Fibroblast of lung (primary cell): ENCODE data around the gene COPG1. TPM values are rescaled to one million over a fixed set of nuclear protein-coding genes. Genes with fewer than 3 reads are reported as not detected.
A peak's percentile ranks its signal among the peaks of the same experiment; 100 is the strongest.

ENCODE experiments used
- DNase-seq, 2 donors: peaks; one replicate each; pipeline versions ENCODE4 v3.0.0 to v3.0.0-alpha.2; 2010; ENCODE audit warnings: low read depth in 2 of 2
- H2AFZ ChIP-seq: 2 replicates; pipeline ENCODE4 v1.5.1; 2012; ENCODE audit warnings: low read length, control low read depth, inconsistent platforms
- H3K27ac ChIP-seq: 2 replicates; pipeline ENCODE4 v1.5.1; 2011; ENCODE audit warnings: low read length, control low read depth; ENCODE audit not compliant: insufficient read depth
- H3K27me3 ChIP-seq: 2 replicates; pipeline ENCODE4 v1.5.1; 2011; ENCODE audit warnings: mild to moderate bottlenecking, low read length; ENCODE audit not compliant: control insufficient read depth, insufficient read depth
- H3K36me3 ChIP-seq: 2 replicates; pipeline ENCODE4 v1.5.1; 2011; ENCODE audit warnings: low read length; ENCODE audit not compliant: control insufficient read depth, insufficient read depth
- H3K4me1 ChIP-seq: 2 replicates; pipeline ENCODE4 v1.5.1; 2011; ENCODE audit warnings: low read length; ENCODE audit not compliant: control insufficient read depth, insufficient read depth; ENCODE audit errors: extremely low read depth
- H3K4me2 ChIP-seq: 2 replicates; pipeline ENCODE4 v1.5.1; 2011; ENCODE audit warnings: low read length, control low read depth; ENCODE audit not compliant: insufficient read depth; ENCODE audit errors: extremely low read depth
- H3K4me3 ChIP-seq, 4 experiments: fragments of 200-600 bp in 1 of 4; sonication (generic) in 1 of 4; replicated peaks in 1 of 4; 2 replicates each; pipeline ENCODE4 v1.5.1; 2011 to 2016; ENCODE audit warnings: low read length in 4 of 4, low read depth in 3 of 4, mild to moderate bottlenecking in 3 of 4, control low read depth in 2 of 4, inconsistent platforms in 1 of 4, mixed read lengths in 1 of 4; ENCODE audit not compliant: insufficient read depth in 1 of 4; ENCODE audit errors: control extremely low read depth in 1 of 4
- H3K79me2 ChIP-seq: 2 replicates; pipeline ENCODE4 v1.5.1; 2012; ENCODE audit warnings: mild to moderate bottlenecking, low read length, inconsistent platforms; ENCODE audit not compliant: control insufficient read depth, insufficient read depth
- H3K9ac ChIP-seq: 2 replicates; pipeline ENCODE4 v1.5.1; 2011; ENCODE audit warnings: mild to moderate bottlenecking, low read length, control low read depth; ENCODE audit not compliant: insufficient read depth
- H3K9me3 ChIP-seq: 2 replicates; pipeline ENCODE4 v1.5.1; 2012; ENCODE audit warnings: low read depth, low read length; ENCODE audit not compliant: control insufficient read depth, insufficient read depth
- H4K20me1 ChIP-seq: 2 replicates; pipeline ENCODE4 v1.5.1; 2011; ENCODE audit warnings: low read length; ENCODE audit not compliant: control insufficient read depth, insufficient read depth; ENCODE audit errors: extremely low read depth
- EZH2 ChIP-seq: IDR thresholded peaks from 2 replicates; pipeline ENCODE4 v1.5.1; 2012; ENCODE audit warnings: low read length, control low read depth, mild to moderate bottlenecking; ENCODE audit errors: missing control alignments
- polyA plus RNA-seq, 2 donors: library from polyadenylated mRNA; depleted of rRNA in 1 of 2; stranded (reverse) in 1 of 2; unstranded in 1 of 2; fragments of >200 nt; gene quantifications; 2 replicates each; pipeline ENCODE4 v1.2.1, GENCODE V29; 2011 to 2012; ENCODE audit warnings: missing spikeins in 1 of 2
- total RNA-seq: library from RNA; depleted of rRNA; stranded (reverse); fragments of >200 nt; gene quantifications from 2 replicates; pipeline ENCODE4 v1.2.1, GENCODE V29; 2014
- TF ChIP-seq, protein P1 (sequence below), 2 donors: IDR thresholded peaks in 1 of 2; conservative IDR thresholded peaks in 1 of 2; 1 replicate in 1 of 2; 2 replicates in 1 of 2; pipeline ENCODE4 v1.5.1; 2011 to 2012; ENCODE audit warnings: low read length in 2 of 2, control low read depth in 1 of 2, inconsistent platforms in 1 of 2, low read depth in 1 of 2, mild to moderate bottlenecking in 1 of 2

The COPG1 gene
- total and polyA plus RNA-seq, 2 donors (not counting 1 experiment from before 2014, with no cell fraction given), result 257 to 306 TPM

DNA sequence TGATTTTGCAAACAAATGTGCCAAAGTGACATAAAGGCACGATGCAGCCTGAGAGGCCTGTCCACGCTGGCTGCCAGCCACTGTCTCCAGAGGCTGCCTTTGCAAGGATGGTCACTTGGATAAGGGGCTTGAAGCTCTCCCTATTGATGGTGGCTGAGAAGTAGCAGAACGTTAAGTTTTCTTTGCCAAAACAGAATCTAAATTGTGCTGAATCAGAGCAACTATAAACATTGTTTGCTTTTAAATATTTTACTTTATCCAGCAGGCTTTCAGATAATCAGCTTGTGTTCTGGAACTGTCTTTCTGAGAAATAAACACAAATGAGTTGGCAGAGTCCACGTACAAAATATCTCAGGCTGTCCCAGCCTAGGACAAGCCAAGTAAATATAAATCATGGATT is 41.9 kb upstream of the COPG1 start:
- peak in 1 of 2 donors; percentile 49 for DNase-seq
- no peak overlapping the region for H3K4me3 ChIP-seq
- H3K9ac ChIP-seq, result no peak overlapping the region
- H3K9me3 ChIP-seq, result no peaks in the 10 kb centered on the region
- H2AFZ ChIP-seq, result peak overlapping the region; percentile 69
- H3K4me1 ChIP-seq, result peaks cover 6% of the 10 kb centered on the region
- peak overlapping the region; percentile 15 for H3K4me2 ChIP-seq
- no peaks in the 10 kb centered on the region for H3K79me2 ChIP-seq
- H3K27me3 ChIP-seq, result no peaks in the 10 kb centered on the region
- H3K36me3 ChIP-seq, result no peaks in the 10 kb centered on the region
- no peak for TF ChIP-seq EZH2
- TF ChIP-seq, protein P1, sequence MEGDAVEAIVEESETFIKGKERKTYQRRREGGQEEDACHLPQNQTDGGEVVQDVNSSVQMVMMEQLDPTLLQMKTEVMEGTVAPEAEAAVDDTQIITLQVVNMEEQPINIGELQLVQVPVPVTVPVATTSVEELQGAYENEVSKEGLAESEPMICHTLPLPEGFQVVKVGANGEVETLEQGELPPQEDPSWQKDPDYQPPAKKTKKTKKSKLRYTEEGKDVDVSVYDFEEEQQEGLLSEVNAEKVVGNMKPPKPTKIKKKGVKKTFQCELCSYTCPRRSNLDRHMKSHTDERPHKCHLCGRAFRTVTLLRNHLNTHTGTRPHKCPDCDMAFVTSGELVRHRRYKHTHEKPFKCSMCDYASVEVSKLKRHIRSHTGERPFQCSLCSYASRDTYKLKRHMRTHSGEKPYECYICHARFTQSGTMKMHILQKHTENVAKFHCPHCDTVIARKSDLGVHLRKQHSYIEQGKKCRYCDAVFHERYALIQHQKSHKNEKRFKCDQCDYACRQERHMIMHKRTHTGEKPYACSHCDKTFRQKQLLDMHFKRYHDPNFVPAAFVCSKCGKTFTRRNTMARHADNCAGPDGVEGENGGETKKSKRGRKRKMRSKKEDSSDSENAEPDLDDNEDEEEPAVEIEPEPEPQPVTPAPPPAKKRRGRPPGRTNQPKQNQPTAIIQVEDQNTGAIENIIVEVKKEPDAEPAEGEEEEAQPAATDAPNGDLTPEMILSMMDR (conservative IDR thresholded peaks at IDR 0.05 in 1 of 2, IDR thresholded peaks at IDR 0.05 in 1 of 2; ENCODE audit: low read depth in 1 of 2, low read length in 2 of 2), result no peak
- no peak overlapping the region for H3K27ac ChIP-seq
- H4K20me1 ChIP-seq, result no peaks in the 10 kb centered on the region

DNA sequence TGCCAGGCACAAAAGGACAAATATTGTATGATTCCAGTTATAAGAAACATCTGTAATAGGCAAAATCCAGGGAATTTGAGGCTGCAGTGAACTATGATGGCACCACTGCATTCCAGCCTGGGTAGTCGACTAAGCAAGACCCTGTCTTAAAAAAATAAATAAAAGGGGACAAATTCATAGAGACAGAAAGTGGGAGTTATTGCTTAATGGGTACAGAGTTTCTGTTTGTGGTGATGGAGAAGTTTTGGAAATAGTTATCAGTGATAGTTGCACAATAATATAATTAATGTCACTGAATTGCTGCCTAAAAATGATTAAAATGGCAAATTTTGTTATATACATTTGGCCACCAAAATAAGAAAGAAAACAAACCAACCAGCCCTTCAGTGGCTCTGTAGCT is 38.1 kb upstream of the COPG1 start:
- no peak for TF ChIP-seq EZH2
- TF ChIP-seq, protein P1 (conservative IDR thresholded peaks at IDR 0.05 in 1 of 2, IDR thresholded peaks at IDR 0.05 in 1 of 2; ENCODE audit: low read depth in 1 of 2, low read length in 2 of 2), result no peak
- H3K27ac ChIP-seq, result peak overlapping the region; percentile 59
- H4K20me1 ChIP-seq, result no peaks in the 10 kb centered on the region
- no peaks in the 10 kb centered on the region for H3K79me2 ChIP-seq
- H3K4me2 ChIP-seq, result peak overlapping the region; percentile 51
- no peak for DNase-seq
- H3K36me3 ChIP-seq, result no peaks in the 10 kb centered on the region
- H3K4me3 ChIP-seq, result no peak overlapping the region
- peak overlapping the region; percentile 55 for H2AFZ ChIP-seq
- no peaks in the 10 kb centered on the region for H3K9me3 ChIP-seq
- H3K9ac ChIP-seq, result no peak overlapping the region
- H3K27me3 ChIP-seq, result no peaks in the 10 kb centered on the region
- H3K4me1 ChIP-seq, result peaks cover 6% of the 10 kb centered on the region

DNA sequence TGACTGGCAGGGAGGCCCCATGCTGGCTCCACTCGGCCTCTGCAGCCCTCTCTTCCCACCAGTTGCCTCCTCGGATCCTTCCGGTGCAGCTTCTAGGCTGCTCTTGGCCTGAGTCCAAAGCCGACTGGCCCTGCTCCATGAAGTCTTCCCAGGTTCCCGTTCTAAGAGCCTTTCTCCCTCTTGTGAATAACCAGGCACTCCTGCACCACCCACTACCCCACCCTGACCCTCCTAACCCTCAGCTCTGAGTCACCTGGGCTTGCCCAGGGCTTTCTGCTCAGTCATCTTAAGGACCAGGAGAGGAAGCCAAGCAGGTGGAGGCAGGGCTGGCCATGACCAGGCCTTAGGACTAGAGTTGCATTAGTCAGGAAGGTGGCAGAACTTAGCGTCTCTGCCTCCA is 37.6 kb upstream of the COPG1 start:
- Histone ChIP-seq H2AFZ (peak overlapping the region; percentile 55), H4K20me1 (no peaks in the 10 kb centered on the region), H3K4me2 (peak overlapping the region; percentile 51), H3K4me1 (peaks cover 6% of the 10 kb centered on the region), H3K36me3 (no peaks in the 10 kb centered on the region), H3K27me3 (no peaks in the 10 kb centered on the region), H3K79me2 (no peaks in the 10 kb centered on the region), H3K4me3 (no peak overlapping the region), H3K9ac (no peak overlapping the region), H3K9me3 (no peaks in the 10 kb centered on the region), H3K27ac (peak overlapping the region; percentile 59)
- no peak for TF ChIP-seq EZH2
- TF ChIP-seq, protein P1 (conservative IDR thresholded peaks at IDR 0.05 in 1 of 2, IDR thresholded peaks at IDR 0.05 in 1 of 2; ENCODE audit: low read depth in 1 of 2, low read length in 2 of 2), result no peak
- DNase-seq, result peak; percentile 83 to 92
